Measurements from ENCODE around the gene MBD3. TPM values are rescaled to one million over a fixed set of nuclear protein-coding genes. Genes with fewer than 3 reads are reported as not detected.

Gene MBD3
- total RNA-seq, 1 donor from 2014 or later: 34.2 TPM

DNA sequence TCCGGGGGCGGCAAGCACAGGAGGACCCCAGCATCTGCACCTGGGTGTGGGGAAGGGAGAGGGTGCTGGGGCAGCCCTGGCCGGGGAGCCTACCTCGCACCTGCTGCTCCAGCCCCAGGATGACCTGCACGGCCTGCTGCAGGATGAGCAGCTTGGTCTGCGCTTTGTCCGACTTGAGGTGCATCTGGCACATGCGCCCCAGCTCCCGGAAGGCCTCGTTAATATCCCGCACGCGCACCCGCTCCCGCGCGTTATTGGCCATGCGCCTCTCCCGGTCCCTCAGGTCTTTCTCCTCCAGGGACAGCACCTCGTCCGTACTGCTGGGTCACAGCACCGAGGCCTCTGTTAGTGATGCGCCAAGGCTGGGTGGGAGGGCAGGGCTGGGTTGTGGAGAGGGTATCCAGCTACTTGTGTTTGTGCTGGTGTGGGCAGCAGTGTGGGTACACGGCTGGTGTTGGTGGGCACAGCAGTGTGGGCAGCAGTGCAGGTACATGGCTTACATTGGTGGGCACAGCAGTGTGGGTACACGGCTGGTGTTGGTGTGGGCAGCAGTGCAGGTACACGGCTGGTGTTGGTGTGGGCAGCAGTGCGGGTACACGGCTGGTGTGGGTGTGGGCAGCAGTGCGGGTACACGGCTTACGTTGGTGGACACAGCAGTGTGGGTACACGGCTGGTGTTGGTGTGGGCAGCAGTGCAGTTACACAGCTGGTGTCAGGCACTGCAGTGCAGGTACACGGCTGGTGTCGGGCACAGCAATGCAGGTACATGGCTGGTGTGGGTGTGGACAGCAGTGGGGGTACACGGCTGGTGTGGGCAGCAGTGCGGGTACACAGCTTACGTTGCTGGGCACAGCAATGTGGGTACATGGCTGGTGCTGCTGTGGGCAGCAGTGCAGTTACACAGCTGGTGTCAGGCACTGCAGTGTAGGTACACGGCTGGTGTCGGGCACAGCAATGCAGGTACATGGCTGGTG lies 19.7 kb upstream of the MBD3 start:
- no peak overlapping the region for H3K4me3 ChIP-seq
- H4K20me1 ChIP-seq (ENCODE audit: low read depth): peaks cover 32% of the 10 kb centered on the region
- DNase-seq (ENCODE audit: low spot score): no peak
- H3K4me2 ChIP-seq: no peak overlapping the region
- H3K9me3 ChIP-seq (ENCODE audit: low read depth): no peaks in the 10 kb centered on the region
- H3K27ac ChIP-seq: no peak overlapping the region
- H2AFZ ChIP-seq (replicated peaks): no peak overlapping the region
- H3K79me2 ChIP-seq (ENCODE audit: low read depth): peaks cover 8% of the 10 kb centered on the region
- Mint-ChIP-seq H3K4me3 (no peak overlapping the region), H3K9me3 (peaks cover 2% of the 10 kb centered on the region), H3K4me1 (no peaks in the 10 kb centered on the region), H3K27me3 (ENCODE audit: insufficient read depth, low read depth) (no peaks in the 10 kb centered on the region), H3K36me3 (peaks cover 20% of the 10 kb centered on the region), H3K27ac (no peak overlapping the region)
- H3F3A ChIP-seq (ENCODE audit: low read depth): peaks cover 44% of the 10 kb centered on the region
- no peaks in the 10 kb centered on the region for H3K4me1 ChIP-seq
- H3K36me3 ChIP-seq: no peaks in the 10 kb centered on the region
- TF ChIP-seq EZH2 (IDR thresholded peaks at IDR 0.05): no peak
- TF ChIP-seq, protein P1, sequence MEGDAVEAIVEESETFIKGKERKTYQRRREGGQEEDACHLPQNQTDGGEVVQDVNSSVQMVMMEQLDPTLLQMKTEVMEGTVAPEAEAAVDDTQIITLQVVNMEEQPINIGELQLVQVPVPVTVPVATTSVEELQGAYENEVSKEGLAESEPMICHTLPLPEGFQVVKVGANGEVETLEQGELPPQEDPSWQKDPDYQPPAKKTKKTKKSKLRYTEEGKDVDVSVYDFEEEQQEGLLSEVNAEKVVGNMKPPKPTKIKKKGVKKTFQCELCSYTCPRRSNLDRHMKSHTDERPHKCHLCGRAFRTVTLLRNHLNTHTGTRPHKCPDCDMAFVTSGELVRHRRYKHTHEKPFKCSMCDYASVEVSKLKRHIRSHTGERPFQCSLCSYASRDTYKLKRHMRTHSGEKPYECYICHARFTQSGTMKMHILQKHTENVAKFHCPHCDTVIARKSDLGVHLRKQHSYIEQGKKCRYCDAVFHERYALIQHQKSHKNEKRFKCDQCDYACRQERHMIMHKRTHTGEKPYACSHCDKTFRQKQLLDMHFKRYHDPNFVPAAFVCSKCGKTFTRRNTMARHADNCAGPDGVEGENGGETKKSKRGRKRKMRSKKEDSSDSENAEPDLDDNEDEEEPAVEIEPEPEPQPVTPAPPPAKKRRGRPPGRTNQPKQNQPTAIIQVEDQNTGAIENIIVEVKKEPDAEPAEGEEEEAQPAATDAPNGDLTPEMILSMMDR (IDR thresholded peaks at IDR 0.05): no peak
- TF ChIP-seq EZH2phosphoT487 (IDR thresholded peaks at IDR 0.05): no peak
- no peaks in the 10 kb centered on the region for H3K27me3 ChIP-seq
- H3K9ac ChIP-seq: no peak overlapping the region

DNA sequence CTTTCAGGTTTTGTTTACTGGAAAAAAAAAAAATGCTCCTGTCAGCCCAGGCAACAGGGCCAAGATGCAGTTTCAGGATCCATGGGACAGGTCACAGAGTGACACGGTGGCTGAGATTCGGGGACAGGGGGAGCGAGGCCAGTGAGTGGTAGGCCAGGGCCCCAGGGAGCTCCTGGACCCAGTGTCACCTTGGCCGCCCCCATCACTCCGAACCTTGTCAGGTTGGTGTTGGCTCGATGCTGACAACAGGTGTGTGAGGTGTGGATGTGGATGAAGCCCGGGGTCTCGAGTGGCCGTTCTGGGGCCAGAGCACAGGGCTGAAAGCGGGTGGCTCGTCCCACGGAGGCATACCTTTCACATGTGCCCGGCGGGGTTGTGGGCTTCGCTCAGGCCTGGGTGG lies 18.7 kb upstream of the MBD3 start:
- Mint-ChIP-seq H3K27ac (no peak overlapping the region), H3K36me3 (peaks cover 13% of the 10 kb centered on the region), H3K4me3 (peak overlapping the region; percentile 49), H3K27me3 (ENCODE audit: insufficient read depth, low read depth) (peaks cover 5% of the 10 kb centered on the region), H3K9me3 (peaks cover 2% of the 10 kb centered on the region), H3K4me1 (peaks cover 2% of the 10 kb centered on the region)
- H3K36me3 ChIP-seq: no peaks in the 10 kb centered on the region
- H3K4me2 ChIP-seq: no peak overlapping the region
- TF ChIP-seq EZH2phosphoT487 (IDR thresholded peaks at IDR 0.05) (no peak), EZH2 (IDR thresholded peaks at IDR 0.05) (no peak)
- TF ChIP-seq, protein P1 (IDR thresholded peaks at IDR 0.05): no peak
- H3K27me3 ChIP-seq: no peaks in the 10 kb centered on the region
- peaks cover 51% of the 10 kb centered on the region for H3F3A ChIP-seq (ENCODE audit: low read depth)
- no peak overlapping the region for H3K27ac ChIP-seq
- H3K4me1 ChIP-seq: no peaks in the 10 kb centered on the region
- H3K9ac ChIP-seq: no peak overlapping the region
- no peaks in the 10 kb centered on the region for H3K9me3 ChIP-seq (ENCODE audit: low read depth)
- H3K4me3 ChIP-seq: no peak overlapping the region
- no peak overlapping the region for H2AFZ ChIP-seq (replicated peaks)
- no peak for DNase-seq (ENCODE audit: low spot score)
- peaks cover 21% of the 10 kb centered on the region for H4K20me1 ChIP-seq (ENCODE audit: low read depth)
- H3K79me2 ChIP-seq (ENCODE audit: low read depth): no peaks in the 10 kb centered on the region

DNA sequence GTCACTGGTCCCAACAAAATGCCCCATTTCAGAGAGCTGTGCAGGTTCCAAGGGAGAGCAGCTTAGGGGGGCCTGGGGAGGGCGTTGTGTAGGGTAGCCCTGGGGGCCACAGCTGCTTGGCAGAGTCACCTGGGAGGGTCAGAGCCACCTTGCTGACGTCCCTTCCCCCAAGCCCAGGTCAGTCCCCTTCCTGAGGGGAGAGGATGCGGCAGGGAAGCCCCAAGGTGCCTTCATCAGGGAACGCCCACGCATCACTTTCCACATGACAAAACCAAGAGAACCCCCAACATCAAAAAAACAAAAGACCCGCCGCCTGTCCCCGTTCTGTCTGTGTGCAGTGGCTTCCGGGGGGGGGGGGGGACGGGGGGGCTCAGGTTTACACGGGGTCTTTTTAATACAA lies 17.9 kb upstream of the MBD3 start:
- H3K4me3 ChIP-seq: no peak overlapping the region
- peaks cover 16% of the 10 kb centered on the region for H4K20me1 ChIP-seq (ENCODE audit: low read depth)
- no peaks in the 10 kb centered on the region for H3K79me2 ChIP-seq (ENCODE audit: low read depth)
- TF ChIP-seq EZH2 (IDR thresholded peaks at IDR 0.05) (no peak), EZH2phosphoT487 (IDR thresholded peaks at IDR 0.05) (no peak)
- TF ChIP-seq, protein P1 (IDR thresholded peaks at IDR 0.05): no peak
- Mint-ChIP-seq H3K4me3 (no peak overlapping the region), H3K36me3 (peaks cover 7% of the 10 kb centered on the region), H3K27me3 (ENCODE audit: insufficient read depth, low read depth) (peaks cover 8% of the 10 kb centered on the region), H3K27ac (no peak overlapping the region), H3K9me3 (no peaks in the 10 kb centered on the region), H3K4me1 (peaks cover 6% of the 10 kb centered on the region)
- H2AFZ ChIP-seq (replicated peaks): no peak overlapping the region
- DNase-seq (ENCODE audit: low spot score): no peak
- H3K36me3 ChIP-seq: no peaks in the 10 kb centered on the region
- H3F3A ChIP-seq (ENCODE audit: low read depth): peaks cover 55% of the 10 kb centered on the region
- no peaks in the 10 kb centered on the region for H3K27me3 ChIP-seq
- no peak overlapping the region for H3K9ac ChIP-seq
- H3K4me2 ChIP-seq: no peak overlapping the region
- no peaks in the 10 kb centered on the region for H3K9me3 ChIP-seq (ENCODE audit: low read depth)
- no peaks in the 10 kb centered on the region for H3K4me1 ChIP-seq
- no peak overlapping the region for H3K27ac ChIP-seq
